ELF-1 (cell line): ENCODE data around the gene CELSR1.
A peak's percentile ranks its signal among the peaks of the same experiment; 100 is the strongest.
"Not testable (repeated sequence)": the region's sequence is repeated elsewhere in the genome, so short reads cannot be mapped to it uniquely, and the experiment has no call there.

Experiments used
- DNase-seq: peaks from one replicate; pipeline ENCODE4 v3.0.0-alpha.2; 2016; ENCODE audit warnings: low read depth, low spot score

CELSR1 gene

GRCh38 chr22:46515208-46516111 is 22.0 kb downstream of the CELSR1 start:
- no peak for DNase-seq

GRCh38 chr22:46514592-46515207 is 22.7 kb downstream of the CELSR1 start:
- no peak for DNase-seq

GRCh38 chr22:46513908-46514550 is 23.4 kb downstream of the CELSR1 start:
- no peak for DNase-seq

GRCh38 chr22:46512683-46513082 is 24.7 kb downstream of the CELSR1 start:
- no peak for DNase-seq

- no peak for DNase-seq
These were observed 25.4 kb downstream of the CELSR1 start for GRCh38 chr22:46512039-46512370.

GRCh38 chr22:46511151-46512038 is 26.0 kb downstream of the CELSR1 start:
- no peak for DNase-seq

- no peak for DNase-seq
These were observed 27.9 kb downstream of the CELSR1 start for GRCh38 chr22:46509416-46510089.

- no peak for DNase-seq
These were observed 28.9 kb downstream of the CELSR1 start for GRCh38 chr22:46508491-46508999.

- DNase-seq = no peak
These were observed 29.7 kb downstream of the CELSR1 start for GRCh38 chr22:46507451-46508425.

GRCh38 chr22:46504584-46504983 is 32.8 kb downstream of the CELSR1 start:
- no peak for DNase-seq

GRCh38 chr22:46502440-46503175 is 34.8 kb downstream of the CELSR1 start:
- DNase-seq = no peak

- DNase-seq = no peak
These were observed 35.7 kb downstream of the CELSR1 start for GRCh38 chr22:46501701-46502100.

GRCh38 chr22:46501265-46501664 is 36.2 kb downstream of the CELSR1 start:
- DNase-seq = not testable (repeated sequence)

- peak; percentile 89 for DNase-seq
These were observed 37.2 kb downstream of the CELSR1 start for GRCh38 chr22:46500201-46500600.

- DNase-seq = no peak
These were observed 37.6 kb downstream of the CELSR1 start for GRCh38 chr22:46499805-46500189.

- peak; percentile 77 for DNase-seq
These were observed 45.5 kb downstream of the CELSR1 start for GRCh38 chr22:46491946-46492345.

- no peak for DNase-seq
These were observed 46.9 kb downstream of the CELSR1 start for GRCh38 chr22:46490538-46490937.

GRCh38 chr22:46486996-46487717 is 50.3 kb downstream of the CELSR1 start:
- no peak for DNase-seq
